SU-DHL-6 (cell line): ENCODE data around the gene ZNF593OS.

Experiments
- CTCF ChIP-seq: fragments of 200-600 bp; sonication (generic); IDR thresholded peaks from one replicate; pipeline ENCODE4 v1.5.1; 2017; ENCODE audit warnings: antibody characterized with exemption, mild to moderate bottlenecking, low read length, moderate library complexity; ENCODE audit not compliant: insufficient read depth, poor library complexity, severe bottlenecking
- EZH2phosphoT487 ChIP-seq: fragments of 200-600 bp; sonication (generic), shearing (Covaris generic); conservative IDR thresholded peaks from 2 replicates; pipeline ENCODE4 v1.6.1; 2018; ENCODE audit warnings: mild to moderate bottlenecking, antibody characterized with exemption, low read length, moderate library complexity, mixed read lengths

DNA sequence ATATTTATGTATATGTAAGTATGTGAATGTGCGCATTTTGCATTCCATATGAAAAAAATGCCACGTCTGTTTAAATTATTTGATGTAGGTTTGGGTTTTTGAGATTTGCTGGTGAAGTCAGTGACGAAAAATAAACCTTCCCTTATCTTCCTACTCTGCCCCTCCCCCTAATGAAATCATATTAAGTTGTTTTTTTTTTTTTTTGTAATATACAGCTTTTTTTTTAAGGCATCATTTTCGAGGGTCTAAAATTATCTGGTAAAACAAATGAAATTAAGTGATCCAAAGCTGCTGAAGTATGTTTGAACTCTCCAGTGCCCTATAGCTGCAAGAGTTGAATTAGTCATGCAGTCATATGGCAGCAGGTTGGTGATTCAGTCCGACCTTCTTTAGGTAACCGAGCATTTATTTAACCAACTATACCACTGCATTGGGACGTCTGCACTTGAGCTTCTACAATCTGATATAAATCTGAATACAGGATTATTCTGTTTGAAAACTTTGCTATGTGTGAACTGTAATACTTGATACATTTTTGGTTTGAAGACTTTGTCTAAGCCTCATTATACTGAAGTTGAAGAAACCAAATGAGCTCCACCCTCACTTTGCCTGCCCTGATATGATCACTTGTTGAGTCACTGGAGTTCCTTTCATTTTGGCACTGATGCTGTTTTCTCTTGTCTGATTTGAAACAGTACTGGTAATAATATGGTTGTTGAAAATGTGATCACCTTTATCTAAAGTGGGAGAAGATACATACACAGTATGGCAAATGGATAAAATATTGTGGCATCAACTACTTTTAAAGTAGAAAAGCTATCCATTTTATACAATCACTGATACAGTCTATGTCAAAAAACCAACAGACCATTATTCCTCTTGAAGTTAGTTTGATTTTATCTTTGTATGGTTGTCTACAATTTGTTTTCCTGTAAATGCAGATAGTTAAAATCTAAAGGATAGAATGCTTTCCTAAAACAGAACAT, 48.4 kb downstream of the ZNF593OS start:
- TF ChIP-seq CTCF (no peak), EZH2phosphoT487 (no peak)
